B cell (primary cell): ENCODE results near the gene DSG2. TPM values are rescaled to one million over a fixed set of nuclear protein-coding genes. Genes with fewer than 3 reads are reported as not detected.

Source experiments
- ATAC-seq: fragments of 200-7000 bp; cut with Tn5 transposase; one replicate; pipeline ENCODE4 v1.10.0; 2021; ENCODE audit warnings: low read depth, mild to moderate bottlenecking, moderate number of reproducible peaks, moderate library complexity
- CTCF ChIA-PET: fragments of 350-600 bp; sonication (Branson Sonifier 250); formaldehyde crosslinking; loops from one replicate; lab custom pipeline; 2021; ENCODE audit warnings: antibody characterized with exemption, inconsistent platforms; lab: Charles Lee
- POLR2A ChIA-PET: fragments of 350-600 bp; sonication (Branson Sonifier 250); formaldehyde crosslinking; loops from one replicate; lab custom pipeline; 2021; ENCODE audit warnings: antibody characterized with exemption; lab: Charles Lee
- DNase-seq: peaks from one replicate; pipeline ENCODE4 v3.0.0; 2013
- H2AFZ ChIP-seq: 2 replicates; pipeline ENCODE4 v1.6.1; 2012; ENCODE audit warnings: mild to moderate bottlenecking, low read depth, low read length; ENCODE audit not compliant: insufficient read depth, poor library complexity, severe bottlenecking
- H3K27ac ChIP-seq, 2 donors: 1 replicate in 1 of 2; 2 replicates in 1 of 2; pipeline ENCODE4 v1.5.1; 2012 to 2013; ENCODE audit warnings: low read length in 2 of 2, mild to moderate bottlenecking in 2 of 2, moderate library complexity in 1 of 2
- H3K27me3 ChIP-seq, 4 experiments: fragments of 200-600 bp in 1 of 4; sonication (generic) in 1 of 4; replicated peaks in 1 of 4; 1 replicate in 2 of 4; 2 replicates in 2 of 4; pipeline versions ENCODE4 v1.6.1 to v1.7.0; 2013 to 2016; ENCODE audit warnings: low read length in 3 of 4, mild to moderate bottlenecking in 2 of 4, mixed read lengths in 1 of 4, moderate library complexity in 1 of 4; ENCODE audit not compliant: insufficient read depth in 4 of 4, control insufficient read depth in 3 of 4; ENCODE audit errors: control extremely low read depth in 1 of 4
- H3K36me3 ChIP-seq, 2 experiments: replicated peaks in 1 of 2; 1 replicate in 1 of 2; 2 replicates in 1 of 2; pipeline versions ENCODE4 v1.6.1 to v1.7.1; 2013; ENCODE audit warnings: low read length in 1 of 2; ENCODE audit not compliant: insufficient read depth in 2 of 2, control insufficient read depth in 1 of 2; ENCODE audit errors: control extremely low read depth in 1 of 2, extremely low read depth in 1 of 2
- H3K4me1 ChIP-seq, 2 donors: fragments of 200-600 bp in 1 of 2; sonication (generic) in 1 of 2; 1 replicate in 1 of 2; 2 replicates in 1 of 2; pipeline versions ENCODE4 v1.5.1 to v1.6.1; 2013 to 2017; ENCODE audit warnings: low read length in 2 of 2; ENCODE audit not compliant: control insufficient read depth in 2 of 2, insufficient read depth in 2 of 2
- H3K4me2 ChIP-seq: replicated peaks from 2 replicates; pipeline ENCODE3; 2012; ENCODE audit warnings: mild to moderate bottlenecking, low read depth, low read length; ENCODE audit not compliant: poor library complexity, severe bottlenecking
- H3K4me3 ChIP-seq, 5 experiments: fragments of 200-600 bp in 1 of 5; sonication (generic) in 1 of 5; 1 replicate in 3 of 5; 2 replicates in 2 of 5; pipeline versions ENCODE4 v1.5.1 to v1.7.0; 2011 to 2016; ENCODE audit warnings: low read length in 4 of 5, mild to moderate bottlenecking in 4 of 5, low read depth in 2 of 5, control low read depth in 1 of 5, moderate library complexity in 1 of 5; ENCODE audit not compliant: insufficient read depth in 1 of 5; ENCODE audit errors: control extremely low read depth in 1 of 5, extremely low read depth in 1 of 5
- H3K79me2 ChIP-seq: fragments of 200-600 bp; sonication (generic); one replicate; pipeline ENCODE4 v1.6.0; 2016; ENCODE audit warnings: low read length; ENCODE audit not compliant: control insufficient read depth, insufficient read depth
- H3K9ac ChIP-seq: fragments of 200-600 bp; sonication (generic); 2 replicates; pipeline ENCODE4 v1.6.1; 2017; ENCODE audit warnings: mild to moderate bottlenecking, low read length, moderate library complexity
- H3K9me3 ChIP-seq, 3 donors: one replicate each; pipeline versions ENCODE4 v1.6.1 to v1.7.1; 2013; ENCODE audit warnings: low read length in 2 of 3; ENCODE audit not compliant: control insufficient read depth in 2 of 3, insufficient read depth in 1 of 3; ENCODE audit errors: control extremely low read depth in 1 of 3
- H4K20me1 ChIP-seq: 2 replicates; pipeline ENCODE4 v1.6.0; 2012; ENCODE audit warnings: mild to moderate bottlenecking, low read length; ENCODE audit not compliant: insufficient read depth, control insufficient read depth, poor library complexity, severe bottlenecking
- H3K27ac Mint-ChIP-seq: one replicate; pipeline ENCODE4 v1.8.0; 2021; ENCODE audit warnings: mixed read lengths
- H3K27me3 Mint-ChIP-seq: one replicate; pipeline ENCODE4 v1.8.0; 2021; ENCODE audit warnings: mixed read lengths
- H3K4me1 Mint-ChIP-seq: one replicate; pipeline ENCODE4 v1.8.0; 2021; ENCODE audit warnings: mixed read lengths
- H3K4me3 Mint-ChIP-seq: one replicate; pipeline ENCODE4 v1.8.0; 2021; ENCODE audit warnings: mixed read lengths
- H3K9me3 Mint-ChIP-seq: one replicate; pipeline ENCODE4 v1.8.0; 2022; ENCODE audit warnings: mixed read lengths; ENCODE audit not compliant: insufficient read depth
- EZH2 ChIP-seq: IDR thresholded peaks from 2 replicates; pipeline ENCODE4 v1.6.1; 2012; ENCODE audit warnings: borderline replicate concordance, low read depth, mild to moderate bottlenecking, moderate library complexity, low read length; ENCODE audit not compliant: insufficient read depth, poor library complexity, severe bottlenecking
- WGBS: methylation state at CpG from one replicate; pipeline ENCODE4 v1.1.5; 2013; ENCODE audit warnings: missing lambda C conversion rate; ENCODE audit not compliant: insufficient coverage; 5-methylcytosine and 5-hydroxymethylcytosine counted together
- intact Hi-C: fragments of 100-400 bp; cut with micrococcal nuclease; formaldehyde crosslinking; loops from one replicate; pipeline ENCODE4 v1.10.0; 2022
- polyA plus RNA-seq: library from polyadenylated mRNA; depleted of rRNA; stranded (reverse); fragments of >200 nt; gene quantifications from 2 replicates; pipeline ENCODE4 v1.2.3, GENCODE V29; 2012
- total RNA-seq, 2 donors: library from RNA; stranded (reverse); fragments of 120-200 nt in 1 of 2; gene quantifications; 1 replicate in 1 of 2; 2 replicates in 1 of 2; pipeline versions ENCODE4 v1.2.3 to v1.2.4, GENCODE V29; 2013 to 2022
- TF ChIP-seq, protein P1 (sequence below): fragments of 200-600 bp; IDR thresholded peaks from one replicate; pipeline ENCODE4 v1.8.0; 2022; ENCODE audit warnings: antibody characterized with exemption, mild to moderate bottlenecking

The DSG2 gene
- total and polyA plus RNA-seq, 2 donors (not counting 1 experiment from before 2014, with no cell fraction given): not detected

DNA sequence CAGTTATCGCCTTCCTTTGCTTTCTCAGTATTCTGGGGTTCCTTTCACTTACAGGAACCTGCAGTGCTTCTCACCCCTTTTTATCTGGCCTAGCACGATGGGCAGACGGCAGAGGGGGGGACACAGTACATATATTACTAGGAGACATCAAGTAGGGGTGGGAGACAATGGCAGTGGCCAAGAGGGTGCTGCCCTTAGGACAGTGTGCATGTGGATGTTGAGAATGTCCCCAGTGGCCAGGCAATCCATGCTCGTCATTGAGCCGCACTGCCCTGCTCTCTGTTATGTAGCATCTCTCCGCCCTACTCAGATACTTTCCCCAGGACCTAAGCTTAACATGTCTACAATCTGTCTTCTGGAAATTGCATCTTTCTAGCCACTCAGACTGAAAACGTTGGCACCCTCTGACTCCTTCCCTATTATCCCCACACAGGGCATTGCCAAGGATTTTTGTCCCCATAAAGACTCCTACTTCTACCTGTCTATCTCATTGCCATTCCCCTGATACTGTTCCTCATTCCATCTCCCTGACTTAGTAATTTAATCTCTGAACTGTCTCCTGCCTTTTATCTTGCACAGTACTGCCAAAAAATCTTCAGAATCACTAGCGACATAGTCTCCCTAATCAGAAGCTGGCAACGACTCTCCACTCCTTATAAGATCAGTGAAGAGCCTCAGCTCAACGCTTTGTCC is 6.6 kb downstream of the DSG2 start:
- H3K27ac Mint-ChIP-seq: no peak overlapping the region
- Histone ChIP-seq H3K4me2 (no peak overlapping the region), H3K27ac (no peak overlapping the region), H3K27me3 (peaks cover 0 to 1% (median 0%) of the 10 kb centered on the region in 4 experiments), H3K9me3 (no peaks in the 10 kb centered on the region), H3K9ac (no peak overlapping the region), H3K4me1 (peaks cover 4 to 5% of the 10 kb centered on the region in 2 donors), H3K36me3 (no peaks in the 10 kb centered on the region), H2AFZ (no peak overlapping the region), H3K79me2 (no peaks in the 10 kb centered on the region), H4K20me1 (no peaks in the 10 kb centered on the region), H3K4me3 (no peak overlapping the region)
- H3K4me1 Mint-ChIP-seq: peaks cover 7% of the 10 kb centered on the region
- ATAC-seq (no peak), DNase-seq (no peak)
- WGBS: 56% methylated on average over 9 of the region's 10 CpGs
- ChIA-PET POLR2A (no interaction called here), CTCF (no interaction called here)
- H3K9me3 Mint-ChIP-seq: no peaks in the 10 kb centered on the region
- intact Hi-C loops: no loop called here
- H3K27me3 Mint-ChIP-seq: peaks cover 7% of the 10 kb centered on the region
- H3K4me3 Mint-ChIP-seq: no peak overlapping the region
- TF ChIP-seq, protein P1, sequence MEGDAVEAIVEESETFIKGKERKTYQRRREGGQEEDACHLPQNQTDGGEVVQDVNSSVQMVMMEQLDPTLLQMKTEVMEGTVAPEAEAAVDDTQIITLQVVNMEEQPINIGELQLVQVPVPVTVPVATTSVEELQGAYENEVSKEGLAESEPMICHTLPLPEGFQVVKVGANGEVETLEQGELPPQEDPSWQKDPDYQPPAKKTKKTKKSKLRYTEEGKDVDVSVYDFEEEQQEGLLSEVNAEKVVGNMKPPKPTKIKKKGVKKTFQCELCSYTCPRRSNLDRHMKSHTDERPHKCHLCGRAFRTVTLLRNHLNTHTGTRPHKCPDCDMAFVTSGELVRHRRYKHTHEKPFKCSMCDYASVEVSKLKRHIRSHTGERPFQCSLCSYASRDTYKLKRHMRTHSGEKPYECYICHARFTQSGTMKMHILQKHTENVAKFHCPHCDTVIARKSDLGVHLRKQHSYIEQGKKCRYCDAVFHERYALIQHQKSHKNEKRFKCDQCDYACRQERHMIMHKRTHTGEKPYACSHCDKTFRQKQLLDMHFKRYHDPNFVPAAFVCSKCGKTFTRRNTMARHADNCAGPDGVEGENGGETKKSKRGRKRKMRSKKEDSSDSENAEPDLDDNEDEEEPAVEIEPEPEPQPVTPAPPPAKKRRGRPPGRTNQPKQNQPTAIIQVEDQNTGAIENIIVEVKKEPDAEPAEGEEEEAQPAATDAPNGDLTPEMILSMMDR: no peak
- TF ChIP-seq EZH2: no peak

DNA sequence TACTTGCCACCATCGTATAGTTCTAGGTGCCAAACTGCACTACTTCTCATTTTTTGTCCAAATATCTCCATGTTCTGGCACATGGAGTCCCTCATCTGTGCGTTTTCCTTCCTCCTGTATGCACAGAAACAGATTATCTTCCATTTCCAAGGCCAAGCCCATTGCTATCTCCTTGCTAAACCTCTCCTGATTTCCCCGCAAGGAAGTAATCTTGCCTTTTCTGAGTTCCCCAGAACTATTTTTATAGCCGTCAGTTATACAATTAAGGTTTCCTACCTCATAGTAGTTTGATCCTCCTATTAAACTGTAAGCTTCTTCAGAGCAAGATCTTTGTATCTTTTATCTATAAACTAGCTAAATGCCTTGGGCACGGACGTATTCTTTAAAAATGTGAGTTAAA is 7.2 kb downstream of the DSG2 start:
- H3K4me1 Mint-ChIP-seq: peaks cover 4% of the 10 kb centered on the region
- no peak overlapping the region for H3K4me2 ChIP-seq
- H2AFZ ChIP-seq: no peak overlapping the region

More for the DNA sequence above, 7.2 kb downstream of the DSG2 start:
- H3K27ac Mint-ChIP-seq: no peak overlapping the region
- Histone ChIP-seq H3K27me3 (no peaks in the 10 kb centered on the region), H3K4me1 (peaks cover 3% of the 10 kb centered on the region in 2 donors), H3K4me3 (no peak overlapping the region), H3K79me2 (no peaks in the 10 kb centered on the region), H3K9ac (no peak overlapping the region), H4K20me1 (no peaks in the 10 kb centered on the region), H3K9me3 (no peaks in the 10 kb centered on the region), H3K27ac (no peak overlapping the region), H3K36me3 (no peaks in the 10 kb centered on the region)
- DNase-seq: no peak
- no peaks in the 10 kb centered on the region for H3K9me3 Mint-ChIP-seq
- peaks cover 7% of the 10 kb centered on the region for H3K27me3 Mint-ChIP-seq
- WGBS: 26% methylated on average over 4 of the region's 6 CpGs
- TF ChIP-seq EZH2: no peak
- TF ChIP-seq, protein P1: no peak
- POLR2A ChIA-PET: no interaction called here
- no peak for ATAC-seq
- H3K4me3 Mint-ChIP-seq: no peak overlapping the region
- intact Hi-C loops: no loop called here
- CTCF ChIA-PET: no interaction called here
